DOHH2 (cell line): ENCODE data around the gene RNU6-8.

ENCODE experiments used
- H3F3A ChIP-seq: fragments of 200-600 bp; sonication (generic), shearing (Covaris generic); 2 replicates; pipeline ENCODE4 v1.6.0; 2016; ENCODE audit warnings: antibody characterized with exemption, mild to moderate bottlenecking; ENCODE audit not compliant: control insufficient read depth, insufficient read depth
- H3K27ac ChIP-seq: fragments of 200-600 bp; sonication (generic); 2 replicates; pipeline ENCODE4 v1.5.1; 2014; ENCODE audit warnings: low read depth, mild to moderate bottlenecking, low read length, moderate library complexity
- H3K27me3 ChIP-seq: fragments of 200-600 bp; sonication (generic); 2 replicates; pipeline ENCODE4 v1.6.1; 2014; ENCODE audit warnings: mild to moderate bottlenecking, low read length, mixed read lengths; ENCODE audit not compliant: control insufficient read depth
- H3K36me3 ChIP-seq: fragments of 200-600 bp; sonication (generic); 2 replicates; pipeline ENCODE4 v1.6.1; 2014; ENCODE audit warnings: mild to moderate bottlenecking, low read length, moderate library complexity, mixed read lengths; ENCODE audit not compliant: control insufficient read depth
- H3K4me1 ChIP-seq: fragments of 200-600 bp; sonication (generic); 2 replicates; pipeline ENCODE4 v1.6.1; 2014; ENCODE audit warnings: mild to moderate bottlenecking, low read length, mixed read lengths; ENCODE audit not compliant: control insufficient read depth
- H3K4me2 ChIP-seq: fragments of 200-600 bp; sonication (generic); 2 replicates; pipeline ENCODE4 v1.6.0; 2014; ENCODE audit warnings: mild to moderate bottlenecking, low read length, moderate library complexity
- H3K4me3 ChIP-seq: fragments of 200-600 bp; sonication (generic); 2 replicates; pipeline ENCODE4 v1.5.1; 2014; ENCODE audit warnings: mild to moderate bottlenecking, low read length, mixed read lengths
- H3K79me2 ChIP-seq: fragments of 200-600 bp; sonication (generic); 2 replicates; pipeline ENCODE4 v1.6.1; 2014; ENCODE audit warnings: mild to moderate bottlenecking, low read length, mixed read lengths; ENCODE audit not compliant: control insufficient read depth
- H3K9me2 ChIP-seq: fragments of 200-600 bp; sonication (generic); replicated peaks from 2 replicates; pipeline ENCODE4 v1.6.1; 2014; ENCODE audit warnings: mild to moderate bottlenecking, low read length, mixed read lengths; ENCODE audit not compliant: control insufficient read depth
- H3K9me3 ChIP-seq: fragments of 200-600 bp; sonication (generic); 2 replicates; pipeline ENCODE4 v1.6.1; 2014; ENCODE audit warnings: antibody characterized with exemption, low read length, mixed read lengths; ENCODE audit not compliant: control insufficient read depth, insufficient read depth
- H4K20me1 ChIP-seq: fragments of 200-600 bp; sonication (generic); 2 replicates; pipeline ENCODE4 v1.6.0; 2014; ENCODE audit warnings: low read depth, mild to moderate bottlenecking, antibody characterized with exemption, low read length, moderate library complexity; ENCODE audit not compliant: control insufficient read depth, insufficient read depth
- CTCF ChIP-seq: fragments of 200-600 bp; sonication (generic); IDR thresholded peaks from one replicate; pipeline ENCODE4 v1.5.1; 2014; ENCODE audit warnings: antibody characterized with exemption, mild to moderate bottlenecking, low read depth, low read length; ENCODE audit not compliant: poor library complexity, severe bottlenecking
- EZH2phosphoT487 ChIP-seq: fragments of 200-600 bp; sonication (generic); IDR thresholded peaks from 2 replicates; pipeline ENCODE4 v1.6.1; 2017; ENCODE audit warnings: borderline replicate concordance, mild to moderate bottlenecking, antibody characterized with exemption, low read length, moderate library complexity, mixed read lengths

The RNU6-8 gene

GRCh38 chr14:32186248-32186647 lies 16.8 kb downstream of the RNU6-8 start:
- no peaks in the 10 kb centered on the region for H3K36me3 ChIP-seq
- no peaks in the 10 kb centered on the region for H3K4me1 ChIP-seq
- no peaks in the 10 kb centered on the region for H3K27me3 ChIP-seq
- TF ChIP-seq EZH2phosphoT487 (no peak), CTCF (no peak)
- no peak overlapping the region for H3K27ac ChIP-seq
- no peak overlapping the region for H3K4me2 ChIP-seq
- no peaks in the 10 kb centered on the region for H3F3A ChIP-seq
- no peaks in the 10 kb centered on the region; the same call in 1 of the 2 replicates for H3K9me3 ChIP-seq
- H3K79me2 ChIP-seq = no peaks in the 10 kb centered on the region
- no peaks in the 10 kb centered on the region for H4K20me1 ChIP-seq
- H3K9me2 ChIP-seq = no peaks in the 10 kb centered on the region
- no peak overlapping the region for H3K4me3 ChIP-seq

- Histone ChIP-seq H3K27ac (no peak overlapping the region), H3K4me2 (no peak overlapping the region), H3K36me3 (no peaks in the 10 kb centered on the region), H3K9me3 (no peaks in the 10 kb centered on the region; the same call in 1 of the 2 replicates), H4K20me1 (no peaks in the 10 kb centered on the region), H3F3A (no peaks in the 10 kb centered on the region), H3K79me2 (no peaks in the 10 kb centered on the region), H3K9me2 (no peaks in the 10 kb centered on the region), H3K4me3 (no peak overlapping the region), H3K4me1 (no peaks in the 10 kb centered on the region), H3K27me3 (no peaks in the 10 kb centered on the region)
- no peak for TF ChIP-seq CTCF
- no peak for TF ChIP-seq EZH2phosphoT487
These were observed 18.0 kb downstream of the RNU6-8 start for GRCh38 chr14:32185097-32185496.

GRCh38 chr14:32183151-32184058 lies 19.7 kb downstream of the RNU6-8 start:
- H4K20me1 ChIP-seq = no peaks in the 10 kb centered on the region
- H3K27me3 ChIP-seq = no peaks in the 10 kb centered on the region
- no peak overlapping the region for H3K4me3 ChIP-seq
- TF ChIP-seq EZH2phosphoT487 (no peak), CTCF (no peak)
- no peaks in the 10 kb centered on the region for H3K79me2 ChIP-seq
- no peaks in the 10 kb centered on the region; the same call in 1 of the 2 replicates for H3K9me3 ChIP-seq
- H3F3A ChIP-seq = no peaks in the 10 kb centered on the region
- H3K9me2 ChIP-seq = no peaks in the 10 kb centered on the region
- H3K4me2 ChIP-seq = no peak overlapping the region
- no peaks in the 10 kb centered on the region for H3K36me3 ChIP-seq
- no peak overlapping the region for H3K27ac ChIP-seq
- H3K4me1 ChIP-seq = no peaks in the 10 kb centered on the region
